ENCODE data around the gene SAFB.

- TF ChIP-seq NPAS2 (CRISPR knock-in tag; IDR thresholded peaks at IDR 0.05; ENCODE audit: borderline replicate concordance), result no peak
- no peak for TF ChIP-seq POLR2A (IDR thresholded peaks at IDR 0.05; ENCODE audit: low read length)
- TF ChIP-seq ZFP36 (IDR thresholded peaks at IDR 0.05; ENCODE audit: borderline replicate concordance, partially characterized antibody), result no peak
- TF ChIP-seq CTCF (IDR thresholded peaks at IDR 0.05), result no peak
- TF ChIP-seq MAX (IDR thresholded peaks at IDR 0.05), result no peak
- no peak for TF ChIP-seq CEBPB (IDR thresholded peaks at IDR 0.05)
- no peak for TF ChIP-seq USF2 (IDR thresholded peaks at IDR 0.05)
- TF ChIP-seq EHMT2 (IDR thresholded peaks at IDR 0.05; ENCODE audit: low read depth), result no peak
- TF ChIP-seq MYC (IDR thresholded peaks at IDR 0.05; ENCODE audit: borderline replicate concordance, low read length), result no peak
- TF ChIP-seq BCL3 (IDR thresholded peaks at IDR 0.05), result no peak
- no peak for TF ChIP-seq HDAC2 (IDR thresholded peaks at IDR 0.05)
- no peak for TF ChIP-seq EP300 (IDR thresholded peaks at IDR 0.05)
Measured at GRCh38 chr19:5669212-5669611, 46.3 kb downstream of the SAFB start.
